MM.1S (cell line): ENCODE measurements around the gene TCF7L2.

Source experiments
- CTCF ChIP-seq: fragments of 300-600 bp; sonication (generic); IDR thresholded peaks from 2 replicates; pipeline ENCODE4 v1.5.1; 2016; ENCODE audit warnings: antibody characterized with exemption, low read length, mixed read lengths
- EZH2phosphoT487 ChIP-seq: fragments of 300-600 bp; sonication (generic); IDR thresholded peaks from 2 replicates; pipeline ENCODE4 v1.6.1; 2018; ENCODE audit warnings: antibody characterized with exemption, low read length

GRCh38 chr10:113127261-113127900 is 177.3 kb downstream of the TCF7L2 start:
- TF ChIP-seq CTCF (no peak), EZH2phosphoT487 (no peak)
